DND-41 (cell line): ENCODE measurements around the gene SAMD13.

Experiments used
- ATAC-seq: fragments of 200-7000 bp; cut with Tn5 transposase; 3 replicates; pipeline ENCODE4 v1.9.1; 2021; ENCODE audit warnings: low read depth; ENCODE audit not compliant: insufficient read depth
- DNase-seq: peaks from one replicate; pipeline ENCODE4 v3.0.0-alpha.2; 2020
- H2AFZ ChIP-seq: 2 replicates; pipeline ENCODE4 v1.6.0; 2012; ENCODE audit warnings: low read depth, low read length
- H3K27ac ChIP-seq: 2 replicates; pipeline ENCODE4 v1.5.1; 2012; ENCODE audit warnings: low read length, inconsistent platforms
- H3K27me3 ChIP-seq: fragments of 200-600 bp; sonication (generic); 2 replicates; pipeline ENCODE4 v1.6.0; 2012; ENCODE audit warnings: low read length, mild to moderate bottlenecking, inconsistent platforms; ENCODE audit not compliant: insufficient read depth, poor library complexity
- H3K36me3 ChIP-seq: 2 replicates; pipeline ENCODE4 v1.5.1; 2012; ENCODE audit warnings: low read length, inconsistent platforms; ENCODE audit not compliant: insufficient read depth
- H3K4me1 ChIP-seq: 2 replicates; pipeline ENCODE4 v1.5.1; 2012; ENCODE audit warnings: mild to moderate bottlenecking, low read length; ENCODE audit not compliant: insufficient read depth
- H3K4me2 ChIP-seq: 2 replicates; pipeline ENCODE4 v1.6.0; 2012; ENCODE audit warnings: mild to moderate bottlenecking, moderate library complexity, low read length, inconsistent platforms; ENCODE audit not compliant: insufficient read depth
- H3K4me3 ChIP-seq, 2 experiments: fragments of 200-600 bp in 1 of 2; shearing (Covaris generic) in 1 of 2; 2 replicates each; pipeline ENCODE4 v1.5.1; 2012 to 2016; ENCODE audit warnings: inconsistent platforms in 2 of 2, low read length in 2 of 2, mild to moderate bottlenecking in 2 of 2, low read depth in 1 of 2, moderate library complexity in 1 of 2
- H3K79me2 ChIP-seq: 2 replicates; pipeline ENCODE4 v1.6.0; 2012; ENCODE audit warnings: low read length, inconsistent platforms; ENCODE audit not compliant: insufficient read depth
- H3K9ac ChIP-seq: 2 replicates; pipeline ENCODE4 v1.6.0; 2012; ENCODE audit warnings: low read depth, mild to moderate bottlenecking, inconsistent platforms, low read length, moderate library complexity
- H3K9me3 ChIP-seq: 2 replicates; pipeline ENCODE4 v1.5.1; 2012; ENCODE audit warnings: low read length, moderate library complexity, mild to moderate bottlenecking, inconsistent platforms; ENCODE audit not compliant: insufficient read depth, severe bottlenecking
- H4K20me1 ChIP-seq: 2 replicates; pipeline ENCODE4 v1.6.0; 2012; ENCODE audit warnings: low read length; ENCODE audit not compliant: insufficient read depth
- CTCF ChIP-seq: IDR thresholded peaks from 2 replicates; pipeline ENCODE4 v1.5.1; 2012; ENCODE audit warnings: borderline replicate concordance, low read length, moderate library complexity, mild to moderate bottlenecking; ENCODE audit not compliant: poor library complexity, severe bottlenecking; ENCODE audit errors: extremely low read depth
- EZH2 ChIP-seq: IDR thresholded peaks from 3 replicates; pipeline ENCODE4 v1.6.1; 2012; ENCODE audit warnings: borderline replicate concordance, low read depth, mild to moderate bottlenecking, moderate library complexity, low read length, inconsistent platforms; ENCODE audit not compliant: severe bottlenecking

Gene SAMD13

GRCh38 chr1:84339503-84339902, 38.0 kb downstream of the SAMD13 start:
- DNase-seq: no peak
- no peak for TF ChIP-seq CTCF
- TF ChIP-seq EZH2: no peak
- Histone ChIP-seq H3K4me2 (no peak overlapping the region), H4K20me1 (no peaks in the 10 kb centered on the region), H3K4me1 (no peaks in the 10 kb centered on the region), H3K27me3 (no peaks in the 10 kb centered on the region), H3K79me2 (no peaks in the 10 kb centered on the region), H3K9ac (no peak overlapping the region), H3K4me3 (no peak overlapping the region), H3K9me3 (peaks cover 10% of the 10 kb centered on the region), H3K36me3 (no peaks in the 10 kb centered on the region), H2AFZ (no peak overlapping the region), H3K27ac (no peak overlapping the region)
- no peak for ATAC-seq

GRCh38 chr1:84344286-84344685, 42.8 kb downstream of the SAMD13 start:
- H4K20me1 ChIP-seq: no peaks in the 10 kb centered on the region
- no peaks in the 10 kb centered on the region for H3K4me1 ChIP-seq
- H2AFZ ChIP-seq: no peak overlapping the region
- no peaks in the 10 kb centered on the region for H3K79me2 ChIP-seq
- H3K4me3 ChIP-seq: no peak overlapping the region
- no peak overlapping the region for H3K9ac ChIP-seq
- H3K4me2 ChIP-seq: no peak overlapping the region
- TF ChIP-seq CTCF (no peak), EZH2 (no peak)
- H3K27me3 ChIP-seq: no peaks in the 10 kb centered on the region
- H3K27ac ChIP-seq: no peak overlapping the region
- DNase-seq (no peak), ATAC-seq (no peak)
- no peaks in the 10 kb centered on the region for H3K36me3 ChIP-seq
- no peaks in the 10 kb centered on the region for H3K9me3 ChIP-seq

GRCh38 chr1:84345220-84345619, 43.7 kb downstream of the SAMD13 start:
- Histone ChIP-seq H3K27ac (no peak overlapping the region), H3K9me3 (no peaks in the 10 kb centered on the region)
- no peak for DNase-seq

More at GRCh38 chr1:84345220-84345619, 43.7 kb downstream of the SAMD13 start:
- Histone ChIP-seq H3K36me3 (no peaks in the 10 kb centered on the region), H2AFZ (no peak overlapping the region), H4K20me1 (no peaks in the 10 kb centered on the region), H3K9ac (no peak overlapping the region), H3K4me1 (no peaks in the 10 kb centered on the region), H3K27me3 (no peaks in the 10 kb centered on the region), H3K4me2 (no peak overlapping the region), H3K4me3 (no peak overlapping the region), H3K79me2 (no peaks in the 10 kb centered on the region)
- no peak for ATAC-seq
- TF ChIP-seq CTCF (no peak), EZH2 (no peak)
